Measurements from ENCODE around the gene PREX1.

DNA sequence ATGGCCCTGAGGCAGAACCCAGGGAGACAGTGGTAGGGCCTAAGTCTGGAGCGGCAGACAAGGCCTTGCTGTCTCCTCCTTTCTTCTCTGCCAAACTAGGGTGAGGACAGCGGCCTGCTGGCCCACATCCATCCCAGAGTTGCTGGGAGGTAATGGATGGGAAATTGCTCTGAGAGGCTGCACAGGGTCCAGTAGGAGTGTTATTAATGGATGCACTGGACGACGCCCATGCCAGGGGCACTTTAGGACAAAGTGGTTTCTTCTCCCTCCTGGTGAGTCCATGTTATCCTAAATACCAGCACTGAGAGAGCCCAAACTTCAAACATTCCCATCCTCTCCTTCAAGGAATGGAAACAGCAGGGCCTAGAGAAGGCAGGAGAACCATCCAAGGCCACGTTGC lies 28.3 kb upstream of the PREX1 start:
- TF ChIP-seq, protein P1, sequence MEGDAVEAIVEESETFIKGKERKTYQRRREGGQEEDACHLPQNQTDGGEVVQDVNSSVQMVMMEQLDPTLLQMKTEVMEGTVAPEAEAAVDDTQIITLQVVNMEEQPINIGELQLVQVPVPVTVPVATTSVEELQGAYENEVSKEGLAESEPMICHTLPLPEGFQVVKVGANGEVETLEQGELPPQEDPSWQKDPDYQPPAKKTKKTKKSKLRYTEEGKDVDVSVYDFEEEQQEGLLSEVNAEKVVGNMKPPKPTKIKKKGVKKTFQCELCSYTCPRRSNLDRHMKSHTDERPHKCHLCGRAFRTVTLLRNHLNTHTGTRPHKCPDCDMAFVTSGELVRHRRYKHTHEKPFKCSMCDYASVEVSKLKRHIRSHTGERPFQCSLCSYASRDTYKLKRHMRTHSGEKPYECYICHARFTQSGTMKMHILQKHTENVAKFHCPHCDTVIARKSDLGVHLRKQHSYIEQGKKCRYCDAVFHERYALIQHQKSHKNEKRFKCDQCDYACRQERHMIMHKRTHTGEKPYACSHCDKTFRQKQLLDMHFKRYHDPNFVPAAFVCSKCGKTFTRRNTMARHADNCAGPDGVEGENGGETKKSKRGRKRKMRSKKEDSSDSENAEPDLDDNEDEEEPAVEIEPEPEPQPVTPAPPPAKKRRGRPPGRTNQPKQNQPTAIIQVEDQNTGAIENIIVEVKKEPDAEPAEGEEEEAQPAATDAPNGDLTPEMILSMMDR (IDR thresholded peaks at IDR 0.05): no peak
- TF ChIP-seq POLR2A (IDR thresholded peaks at IDR 0.05): no peak
- TF ChIP-seq POLR2AphosphoS5 (IDR thresholded peaks at IDR 0.05; ENCODE audit: insufficient read depth in 1 of 2, low read depth in 1 of 2): no peak

Data from vagina (tissue), 2 donors.